ENCODE measurements around the gene MYH14.

MYH14 gene

DNA sequence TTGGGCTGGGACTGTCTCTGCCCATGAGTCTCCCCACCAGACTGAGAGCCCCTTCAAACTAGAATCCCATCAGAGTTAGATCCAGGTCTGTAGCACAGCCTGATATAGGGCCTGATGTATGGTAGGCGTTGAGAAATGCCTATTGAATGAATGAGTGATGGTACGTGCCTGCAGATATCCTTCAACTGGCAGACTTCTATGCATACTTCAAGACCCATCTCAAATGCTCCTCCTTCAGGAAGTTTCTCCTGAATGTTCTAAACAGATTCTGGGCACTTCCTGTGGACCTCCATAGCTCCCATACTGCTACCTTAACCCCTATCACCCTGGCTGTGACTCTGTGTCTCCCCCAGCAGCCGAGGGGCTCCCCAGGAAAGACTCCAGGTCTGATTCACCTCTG lies 77.6 kb downstream of the MYH14 start:
- no peak overlapping the region for H3K9ac ChIP-seq (ENCODE audit: low read depth, low read length)
- no peak overlapping the region for H3K4me3 ChIP-seq (ENCODE audit: low read length)
- no peaks in the 10 kb centered on the region for H3K36me3 ChIP-seq (ENCODE audit: insufficient read depth, low read length)
- H3K27me3 ChIP-seq (ENCODE audit: control insufficient read depth, insufficient read depth, low read length), result no peaks in the 10 kb centered on the region
- H3K4me2 ChIP-seq (ENCODE audit: low read length), result no peak overlapping the region
- H3K4me1 ChIP-seq (ENCODE audit: control insufficient read depth, insufficient read depth, low read length), result no peaks in the 10 kb centered on the region
- H3K9me3 ChIP-seq (replicated peaks; ENCODE audit: low read length), result peaks cover 3% of the 10 kb centered on the region

DNA sequence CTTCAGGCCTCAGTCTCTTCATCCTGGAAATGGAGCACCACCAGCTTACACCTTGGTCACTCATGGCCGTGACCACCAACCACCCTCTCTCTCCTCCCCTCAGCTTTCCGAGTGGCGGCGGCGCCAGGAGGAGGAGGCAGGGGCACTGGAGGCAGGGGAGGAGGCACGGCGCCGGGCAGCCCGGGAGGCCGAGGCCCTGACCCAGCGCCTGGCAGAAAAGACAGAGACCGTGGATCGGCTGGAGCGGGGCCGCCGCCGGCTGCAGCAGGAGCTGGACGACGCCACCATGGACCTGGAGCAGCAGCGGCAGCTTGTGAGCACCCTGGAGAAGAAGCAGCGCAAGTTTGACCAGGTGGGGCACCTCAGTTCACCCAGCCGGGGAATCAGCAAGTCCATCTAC lies 78.1 kb downstream of the MYH14 start:
- no peaks in the 10 kb centered on the region for H3K9me3 ChIP-seq (replicated peaks; ENCODE audit: low read length)
- no peaks in the 10 kb centered on the region for H3K4me1 ChIP-seq (ENCODE audit: control insufficient read depth, insufficient read depth, low read length)
- H3K27me3 ChIP-seq (ENCODE audit: control insufficient read depth, insufficient read depth, low read length), result no peaks in the 10 kb centered on the region
- H3K36me3 ChIP-seq (ENCODE audit: insufficient read depth, low read length), result no peaks in the 10 kb centered on the region
- H3K9ac ChIP-seq (ENCODE audit: low read depth, low read length), result no peak overlapping the region
- H3K4me3 ChIP-seq (ENCODE audit: low read length), result no peak overlapping the region
- H3K4me2 ChIP-seq (ENCODE audit: low read length), result no peak overlapping the region

DNA sequence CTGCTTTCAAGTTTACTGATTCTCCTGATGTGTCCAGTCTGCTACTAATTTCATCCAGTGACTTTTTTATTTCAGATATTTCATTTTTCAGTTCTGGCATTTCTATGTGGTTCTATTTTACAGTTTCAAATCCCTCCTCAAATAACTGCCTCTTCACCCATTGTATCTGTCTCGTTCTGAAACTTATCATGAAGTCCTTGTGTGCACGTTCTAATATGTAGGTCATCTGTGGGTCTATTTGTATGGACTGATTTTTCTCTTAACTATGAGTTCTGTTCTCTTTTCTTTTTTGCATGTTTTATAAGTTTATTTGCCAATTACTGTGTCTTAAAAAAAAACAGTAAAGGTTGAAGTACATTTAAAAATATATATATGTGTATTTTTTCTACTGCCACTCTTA lies 82.4 kb downstream of the MYH14 start:
- Histone ChIP-seq H3K4me2 (ENCODE audit: low read length) (no peak overlapping the region), H3K36me3 (ENCODE audit: insufficient read depth, low read length) (no peaks in the 10 kb centered on the region)

DNA sequence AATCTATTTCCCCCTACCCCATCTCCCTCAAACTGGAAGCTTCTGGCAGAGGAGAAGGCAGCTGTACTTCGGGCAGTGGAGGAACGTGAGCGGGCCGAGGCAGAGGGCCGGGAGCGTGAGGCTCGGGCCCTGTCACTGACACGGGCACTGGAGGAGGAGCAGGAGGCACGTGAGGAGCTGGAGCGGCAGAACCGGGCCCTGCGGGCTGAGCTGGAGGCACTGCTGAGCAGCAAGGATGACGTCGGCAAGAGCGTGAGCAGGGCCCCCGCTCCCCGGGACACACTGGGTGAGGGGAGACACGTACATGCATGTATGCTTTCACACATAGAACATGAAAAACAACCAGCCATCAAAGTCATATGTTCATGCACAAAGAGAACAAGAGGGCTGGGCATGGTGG lies 83.0 kb downstream of the MYH14 start:
- H3K9ac ChIP-seq (ENCODE audit: low read depth, low read length), result no peak overlapping the region
- no peaks in the 10 kb centered on the region for H3K36me3 ChIP-seq (ENCODE audit: insufficient read depth, low read length)
- peaks cover 7% of the 10 kb centered on the region for H3K9me3 ChIP-seq (replicated peaks; ENCODE audit: low read length)
- no peaks in the 10 kb centered on the region for H3K4me1 ChIP-seq (ENCODE audit: control insufficient read depth, insufficient read depth, low read length)
- no peaks in the 10 kb centered on the region for H3K27me3 ChIP-seq (ENCODE audit: control insufficient read depth, insufficient read depth, low read length)
- no peak overlapping the region for H3K4me2 ChIP-seq (ENCODE audit: low read length)
- no peak overlapping the region for H3K4me3 ChIP-seq (ENCODE audit: low read length)

More for the DNA sequence above, 82.4 kb downstream of the MYH14 start:
- H3K4me3 ChIP-seq (ENCODE audit: low read length), result no peak overlapping the region
- no peak overlapping the region for H3K9ac ChIP-seq (ENCODE audit: low read depth, low read length)
- H3K4me1 ChIP-seq (ENCODE audit: control insufficient read depth, insufficient read depth, low read length), result no peaks in the 10 kb centered on the region
- H3K27me3 ChIP-seq (ENCODE audit: control insufficient read depth, insufficient read depth, low read length), result no peaks in the 10 kb centered on the region
- H3K9me3 ChIP-seq (replicated peaks; ENCODE audit: low read length), result peaks cover 7% of the 10 kb centered on the region

DNA sequence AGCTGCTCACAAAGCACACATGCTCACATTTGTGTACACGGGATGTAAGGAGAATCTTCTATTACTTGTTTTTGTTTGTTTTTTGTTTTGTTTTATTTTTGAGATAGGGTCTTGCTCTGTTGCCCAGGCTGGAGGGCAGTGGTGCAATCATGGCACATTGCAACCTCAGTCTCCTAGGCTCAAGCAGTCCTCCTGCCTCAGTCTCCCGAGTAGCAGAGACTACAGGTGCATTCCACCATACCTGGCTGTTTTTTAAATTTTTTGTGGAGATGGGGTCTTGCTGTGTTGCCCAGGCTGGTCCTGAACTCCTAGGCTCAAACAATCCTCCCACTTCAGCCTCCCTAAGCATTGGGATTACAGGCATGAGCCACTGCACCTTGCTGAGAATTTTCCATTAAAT lies 83.9 kb downstream of the MYH14 start:
- no peak overlapping the region for H3K4me3 ChIP-seq (ENCODE audit: low read length)
- no peaks in the 10 kb centered on the region for H3K27me3 ChIP-seq (ENCODE audit: control insufficient read depth, insufficient read depth, low read length)
- H3K9me3 ChIP-seq (replicated peaks; ENCODE audit: low read length), result peaks cover 7% of the 10 kb centered on the region
- no peaks in the 10 kb centered on the region for H3K4me1 ChIP-seq (ENCODE audit: control insufficient read depth, insufficient read depth, low read length)
- H3K36me3 ChIP-seq (ENCODE audit: insufficient read depth, low read length), result no peaks in the 10 kb centered on the region
- no peak overlapping the region for H3K4me2 ChIP-seq (ENCODE audit: low read length)
- no peak overlapping the region for H3K9ac ChIP-seq (ENCODE audit: low read depth, low read length)

DNA sequence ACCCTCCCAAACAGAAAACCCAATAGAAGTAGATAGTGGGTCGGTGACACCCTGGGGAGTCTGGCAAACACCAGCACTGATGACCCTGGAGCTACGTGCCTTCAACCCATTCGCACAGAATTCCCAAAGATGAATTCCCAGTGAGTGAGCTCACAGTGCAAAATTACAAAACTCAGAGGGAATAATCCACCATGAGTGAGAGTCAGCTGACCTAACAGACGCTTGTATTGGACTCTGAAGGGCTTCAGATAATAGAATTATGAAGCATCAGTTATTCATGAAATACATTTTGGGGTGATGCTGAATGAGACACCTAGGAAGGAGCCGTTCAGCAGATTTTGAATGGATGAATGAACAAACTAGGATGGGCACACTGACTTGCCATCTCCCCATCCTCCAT lies 85.5 kb downstream of the MYH14 start:
- H3K4me3 ChIP-seq (ENCODE audit: low read length), result no peak overlapping the region
- H3K9me3 ChIP-seq (replicated peaks; ENCODE audit: low read length), result peaks cover 7% of the 10 kb centered on the region
- no peak overlapping the region for H3K4me2 ChIP-seq (ENCODE audit: low read length)
- H3K36me3 ChIP-seq (ENCODE audit: insufficient read depth, low read length), result no peaks in the 10 kb centered on the region
- H3K27me3 ChIP-seq (ENCODE audit: control insufficient read depth, insufficient read depth, low read length), result no peaks in the 10 kb centered on the region
- no peak overlapping the region for H3K9ac ChIP-seq (ENCODE audit: low read depth, low read length)
- no peaks in the 10 kb centered on the region for H3K4me1 ChIP-seq (ENCODE audit: control insufficient read depth, insufficient read depth, low read length)

DNA sequence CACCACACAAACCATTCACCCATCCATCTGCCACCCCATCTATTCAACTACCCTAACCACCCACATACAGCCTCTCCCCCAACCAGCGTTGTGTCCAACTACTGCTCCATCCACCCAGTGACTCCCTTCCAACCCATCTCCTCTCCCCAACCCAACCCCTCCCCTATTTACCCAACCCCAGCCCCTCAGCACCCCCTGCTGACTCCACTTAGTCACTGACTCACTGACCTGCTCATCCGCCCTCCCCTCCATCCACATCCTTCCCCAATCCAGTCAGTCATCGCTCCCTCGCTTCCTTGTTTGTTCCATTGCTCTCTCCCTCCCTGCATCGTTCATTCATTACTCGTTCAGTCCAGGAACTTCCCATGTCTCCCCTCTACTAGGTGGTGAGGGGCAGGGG lies 86.6 kb downstream of the MYH14 start:
- H3K4me1 ChIP-seq (ENCODE audit: control insufficient read depth, insufficient read depth, low read length), result no peaks in the 10 kb centered on the region
- no peaks in the 10 kb centered on the region for H3K27me3 ChIP-seq (ENCODE audit: control insufficient read depth, insufficient read depth, low read length)
- H3K9ac ChIP-seq (ENCODE audit: low read depth, low read length), result no peak overlapping the region
- H3K4me3 ChIP-seq (ENCODE audit: low read length), result no peak overlapping the region
- peaks cover 7% of the 10 kb centered on the region for H3K9me3 ChIP-seq (replicated peaks; ENCODE audit: low read length)
- H3K36me3 ChIP-seq (ENCODE audit: insufficient read depth, low read length), result no peaks in the 10 kb centered on the region
- no peak overlapping the region for H3K4me2 ChIP-seq (ENCODE audit: low read length)

DNA sequence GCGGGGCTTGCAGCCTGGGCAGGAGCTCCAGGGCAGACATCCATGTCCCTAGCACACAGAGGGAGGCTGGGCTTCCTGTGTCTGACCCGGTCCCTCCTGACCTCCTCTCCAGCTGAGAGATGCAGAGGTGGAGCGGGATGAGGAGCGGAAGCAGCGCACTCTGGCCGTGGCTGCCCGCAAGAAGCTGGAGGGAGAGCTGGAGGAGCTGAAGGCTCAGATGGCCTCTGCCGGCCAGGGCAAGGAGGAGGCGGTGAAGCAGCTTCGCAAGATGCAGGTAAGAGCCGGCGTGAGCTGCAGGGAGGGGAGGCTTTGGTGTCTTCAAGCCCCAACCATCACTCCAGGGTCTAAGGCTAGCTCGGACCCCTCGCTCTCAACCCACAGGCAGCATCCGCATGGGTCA lies 87.4 kb downstream of the MYH14 start:
- no peaks in the 10 kb centered on the region for H3K4me1 ChIP-seq (ENCODE audit: control insufficient read depth, insufficient read depth, low read length)
- no peak overlapping the region for H3K9ac ChIP-seq (ENCODE audit: low read depth, low read length)
- H3K36me3 ChIP-seq (ENCODE audit: insufficient read depth, low read length), result no peaks in the 10 kb centered on the region
- H3K4me3 ChIP-seq (ENCODE audit: low read length), result no peak overlapping the region
- no peak overlapping the region for H3K4me2 ChIP-seq (ENCODE audit: low read length)
- H3K9me3 ChIP-seq (replicated peaks; ENCODE audit: low read length), result peaks cover 7% of the 10 kb centered on the region
- no peaks in the 10 kb centered on the region for H3K27me3 ChIP-seq (ENCODE audit: control insufficient read depth, insufficient read depth, low read length)

DNA sequence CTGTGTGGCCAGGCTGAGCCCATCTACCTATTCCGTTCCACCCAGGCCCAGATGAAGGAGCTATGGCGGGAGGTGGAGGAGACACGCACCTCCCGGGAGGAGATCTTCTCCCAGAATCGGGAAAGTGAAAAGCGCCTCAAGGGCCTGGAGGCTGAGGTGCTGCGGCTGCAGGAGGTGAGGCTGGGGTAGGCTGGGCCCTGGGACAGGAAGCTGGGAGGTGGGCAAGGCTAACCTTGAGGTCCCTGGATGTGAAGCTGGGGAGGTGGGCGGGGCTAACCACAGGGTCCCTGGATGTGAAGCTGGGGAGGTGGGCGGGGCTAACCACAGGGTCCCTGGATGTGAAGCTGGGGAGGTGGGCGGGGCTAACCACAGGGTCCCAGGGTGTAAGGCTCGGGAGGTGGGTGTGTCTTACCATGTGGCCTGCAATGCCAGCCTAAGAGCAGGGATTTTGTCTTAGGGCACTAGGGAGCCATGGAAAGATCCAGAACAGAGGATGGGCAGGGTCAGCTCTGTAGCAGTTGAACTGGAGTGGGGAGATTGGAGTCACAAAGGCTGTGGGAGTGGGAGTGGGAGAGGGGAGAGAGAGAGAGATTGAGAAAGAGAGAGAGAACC lies 88.9 kb downstream of the MYH14 start:
- no peaks in the 10 kb centered on the region for H3K36me3 ChIP-seq (ENCODE audit: insufficient read depth, low read length)
- no peak overlapping the region for H3K4me3 ChIP-seq (ENCODE audit: low read length)
- H3K4me2 ChIP-seq (ENCODE audit: low read length), result no peak overlapping the region

DNA sequence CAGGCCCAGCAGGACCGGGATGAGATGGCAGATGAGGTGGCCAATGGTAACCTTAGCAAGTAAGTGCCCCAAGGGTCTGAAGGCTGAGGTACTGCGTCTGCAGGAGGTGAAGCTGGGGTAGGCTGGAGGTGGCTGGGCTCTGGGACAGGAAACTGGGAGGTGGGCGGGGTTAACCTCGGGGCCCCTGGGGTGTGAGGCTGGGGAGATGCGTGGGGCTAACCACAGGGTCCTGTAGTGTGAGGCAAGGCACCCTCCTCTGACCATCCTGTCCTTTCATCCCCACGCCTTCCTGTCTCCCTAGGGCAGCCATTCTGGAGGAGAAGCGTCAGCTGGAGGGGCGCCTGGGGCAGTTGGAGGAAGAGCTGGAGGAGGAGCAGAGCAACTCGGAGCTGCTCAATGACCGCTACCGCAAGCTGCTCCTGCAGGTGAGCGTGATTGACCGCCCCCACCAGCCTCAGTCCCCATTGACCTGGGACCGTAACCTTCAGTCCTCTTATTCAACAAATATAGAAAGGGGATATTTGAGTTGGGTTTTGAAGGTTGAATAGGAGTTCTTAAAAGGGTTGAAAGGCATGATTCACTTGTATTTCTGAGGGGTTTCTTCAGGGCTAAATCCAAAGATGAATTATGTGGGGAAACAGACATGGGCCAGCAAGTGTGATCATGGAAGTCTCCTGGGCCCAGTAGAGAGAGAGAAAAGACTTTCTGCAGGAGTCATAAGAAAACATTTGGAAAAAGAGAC lies 90.0 kb downstream of the MYH14 start:
- Histone ChIP-seq H3K27me3 (ENCODE audit: control insufficient read depth, insufficient read depth, low read length) (no peaks in the 10 kb centered on the region), H3K4me3 (ENCODE audit: low read length) (no peak overlapping the region), H3K9me3 (replicated peaks; ENCODE audit: low read length) (peaks cover 4% of the 10 kb centered on the region), H3K9ac (ENCODE audit: low read depth, low read length) (no peak overlapping the region), H3K4me2 (ENCODE audit: low read length) (no peak overlapping the region), H3K4me1 (ENCODE audit: control insufficient read depth, insufficient read depth, low read length) (no peaks in the 10 kb centered on the region), H3K36me3 (ENCODE audit: insufficient read depth, low read length) (no peaks in the 10 kb centered on the region)

More for the DNA sequence above, 88.9 kb downstream of the MYH14 start:
- Histone ChIP-seq H3K9me3 (replicated peaks; ENCODE audit: low read length) (peaks cover 7% of the 10 kb centered on the region), H3K27me3 (ENCODE audit: control insufficient read depth, insufficient read depth, low read length) (no peaks in the 10 kb centered on the region), H3K9ac (ENCODE audit: low read depth, low read length) (no peak overlapping the region), H3K4me1 (ENCODE audit: control insufficient read depth, insufficient read depth, low read length) (no peaks in the 10 kb centered on the region)

DNA sequence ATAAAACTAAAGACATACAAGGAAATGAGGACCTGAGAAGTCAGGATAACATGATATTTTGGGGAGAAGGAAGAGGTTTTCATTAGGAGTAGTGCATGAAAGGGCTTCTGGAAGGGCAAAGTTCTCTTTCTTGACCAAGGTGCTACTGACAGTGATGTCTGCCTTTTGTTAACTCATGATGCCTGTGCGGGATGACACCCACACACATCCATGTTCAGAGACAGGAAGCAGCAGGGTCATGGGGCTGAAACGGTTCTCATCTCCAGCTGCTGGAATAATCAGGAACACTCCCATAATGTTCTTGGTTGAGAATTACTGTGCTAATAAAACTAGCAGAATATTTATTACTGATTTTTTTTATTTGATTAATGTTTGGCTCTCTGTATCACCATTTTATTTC lies 96.6 kb downstream of the MYH14 start:
- H3K4me1 ChIP-seq (ENCODE audit: control insufficient read depth, insufficient read depth, low read length), result peaks cover 10% of the 10 kb centered on the region
- H3K27me3 ChIP-seq (ENCODE audit: control insufficient read depth, insufficient read depth, low read length), result no peaks in the 10 kb centered on the region
- H3K4me2 ChIP-seq (ENCODE audit: low read length), result no peak overlapping the region
- H3K4me3 ChIP-seq (ENCODE audit: low read length), result no peak overlapping the region
- H3K9ac ChIP-seq (ENCODE audit: low read depth, low read length), result no peak overlapping the region
- no peaks in the 10 kb centered on the region for H3K36me3 ChIP-seq (ENCODE audit: insufficient read depth, low read length)
- no peaks in the 10 kb centered on the region for H3K9me3 ChIP-seq (replicated peaks; ENCODE audit: low read length)
